HCT116 (cell line): Measurements from ENCODE around the gene DGAT2. TPM values are rescaled to one million over a fixed set of nuclear protein-coding genes. Genes with fewer than 3 reads are reported as not detected.

Experiments used
- ATAC-seq: fragments of 200-7000 bp; cut with Tn5 transposase; 2 replicates; pipeline ENCODE4 v1.9.1; 2020; ENCODE audit warnings: mild to moderate bottlenecking, moderate library complexity
- BruUV-seq: library from RNA; stranded (reverse); fragments of 400-500 nt; replicated peaks from 2 replicates; lab custom pipeline; 2021; lab: Mats Ljungman, UMichigan
- CTCF ChIA-PET: fragments of 300-600 bp; sonication (Branson Sonifier 250); formaldehyde crosslinking; loops from one replicate; lab custom pipeline; 2021; ENCODE audit warnings: antibody characterized with exemption; lab: Charles Lee
- POLR2A ChIA-PET: fragments of 300-600, 350-600 bp; sonication (Branson Sonifier 250); formaldehyde crosslinking; loops from one replicate; lab custom pipeline; 2021; ENCODE audit warnings: antibody characterized with exemption; lab: Charles Lee
- RAD21 ChIA-PET, 2 experiments: fragments of 300-600 bp; sonication (Branson Sonifier 250); formaldehyde crosslinking; loops; one replicate each; lab custom pipeline; 2023; ENCODE audit warnings: low total read pairs in 2 of 2; ENCODE audit not compliant: uncharacterized antibody in 2 of 2, unreplicated experiment in 2 of 2, low non-redundant PET in 1 of 2; lab: Charles Lee
- DNase-seq: peaks from one replicate; pipeline ENCODE4 v3.0.0-alpha.2; 2010; ENCODE audit warnings: low read depth, low spot score
- H2AFZ ChIP-seq: fragments of 200-600 bp; shearing (Covaris generic), sonication (generic); 2 replicates; pipeline ENCODE4 v1.6.1; 2017; ENCODE audit warnings: low read depth, mixed run types, mixed read lengths, antibody characterized with exemption, low read length; ENCODE audit not compliant: poor library complexity, severe bottlenecking
- H3K27ac ChIP-seq: 2 replicates; pipeline ENCODE4 v1.5.1; 2012; ENCODE audit warnings: low read depth, low read length
- H3K27me3 ChIP-seq: fragments of 200-600 bp; sonication (generic); 2 replicates; pipeline ENCODE4 v1.6.1; 2016; ENCODE audit warnings: mixed run types, low read length, mixed read lengths; ENCODE audit not compliant: insufficient read depth
- H3K36me3 ChIP-seq, 2 experiments: fragments of 200-500 bp in 1 of 2; fragments of 200-600 bp in 1 of 2; sonication (Bioruptor generic) in 1 of 2; sonication (generic) in 1 of 2; 2 replicates each; pipeline versions ENCODE4 v1.5.1 to v1.6.1; 2014 to 2016; ENCODE audit warnings: low read length in 2 of 2, inconsistent platforms in 1 of 2, mixed read lengths in 1 of 2, mixed run types in 1 of 2; ENCODE audit not compliant: insufficient read depth in 2 of 2, control insufficient read depth in 1 of 2
- H3K4me1 ChIP-seq, 2 experiments: fragments of 200-600 bp in 1 of 2; sonication (generic) in 1 of 2; 2 replicates each; pipeline versions ENCODE4 v1.5.1 to v1.6.1; 2012 to 2017; ENCODE audit warnings: low read length in 2 of 2, inconsistent platforms in 1 of 2, mild to moderate bottlenecking in 1 of 2, mixed read lengths in 1 of 2, mixed run types in 1 of 2, moderate library complexity in 1 of 2; ENCODE audit not compliant: insufficient read depth in 2 of 2, control insufficient read depth in 1 of 2
- H3K4me2 ChIP-seq: fragments of 200-600 bp; sonication (generic); 2 replicates; pipeline ENCODE4 v1.6.1; 2017; ENCODE audit warnings: mixed run types, low read length, mixed read lengths
- H3K4me3 ChIP-seq, 2 experiments: fragments of 200-600 bp in 1 of 2; sonication (generic) in 1 of 2; replicated peaks in 1 of 2; 2 replicates each; pipeline ENCODE4 v1.5.1; 2011 to 2016; ENCODE audit warnings: low read length in 2 of 2, control low read depth in 1 of 2, low read depth in 1 of 2, mild to moderate bottlenecking in 1 of 2, mixed read lengths in 1 of 2, mixed run types in 1 of 2
- H3K79me2 ChIP-seq: fragments of 200-600 bp; sonication (generic); 2 replicates; pipeline ENCODE4 v1.6.1; 2017; ENCODE audit warnings: mild to moderate bottlenecking, mixed run types, low read length, moderate library complexity, mixed read lengths; ENCODE audit not compliant: insufficient read depth
- H3K9ac ChIP-seq: fragments of 200-600 bp; sonication (generic); 2 replicates; pipeline ENCODE4 v1.6.1; 2016; ENCODE audit warnings: low read length, mixed read lengths
- H3K9me2 ChIP-seq: fragments of 200-600 bp; sonication (generic), shearing (Covaris generic); 2 replicates; pipeline ENCODE4 v1.6.1; 2017; ENCODE audit warnings: mixed run types, mild to moderate bottlenecking, moderate library complexity; ENCODE audit not compliant: insufficient read depth
- H3K9me3 ChIP-seq, 2 experiments: fragments of 200-500 bp in 1 of 2; fragments of 200-600 bp in 1 of 2; sonication (Bioruptor generic) in 1 of 2; sonication (generic) in 1 of 2; 2 replicates each; pipeline ENCODE4 v1.6.1; 2014 to 2017; ENCODE audit warnings: low read length in 2 of 2, mixed read lengths in 2 of 2, inconsistent platforms in 1 of 2, low read depth in 1 of 2, mild to moderate bottlenecking in 1 of 2, mixed run types in 1 of 2, moderate library complexity in 1 of 2; ENCODE audit not compliant: control insufficient read depth in 1 of 2, insufficient read depth in 1 of 2
- H4K20me1 ChIP-seq: fragments of 200-600 bp; sonication (generic), shearing (Covaris generic); 2 replicates; pipeline ENCODE4 v1.6.1; 2017; ENCODE audit warnings: mixed run types, mild to moderate bottlenecking, moderate library complexity; ENCODE audit not compliant: insufficient read depth
- CTCF ChIP-seq, 3 experiments: fragments of 200-600 bp in 1 of 3; sonication (generic) in 1 of 3; IDR thresholded peaks in 2 of 3; conservative IDR thresholded peaks in 1 of 3; 2 replicates each; pipeline ENCODE4 v1.5.1; 2012 to 2017; ENCODE audit warnings: low read depth in 2 of 3, low read length in 2 of 3, antibody characterized with exemption in 1 of 3, borderline replicate concordance in 1 of 3, control low read depth in 1 of 3, mild to moderate bottlenecking in 1 of 3, mixed read lengths in 1 of 3, mixed run types in 1 of 3, moderate library complexity in 1 of 3; ENCODE audit not compliant: insufficient read depth in 1 of 3
- EZH2 ChIP-seq: fragments of 200-600 bp; sonication (generic); IDR thresholded peaks from 2 replicates; pipeline ENCODE4 v1.6.1; 2017; ENCODE audit warnings: antibody characterized with exemption, mixed run types
- REST ChIP-seq: IDR thresholded peaks from 2 replicates; pipeline ENCODE4 v1.6.1; 2012; ENCODE audit warnings: low read depth
- intact Hi-C: fragments of 100-400 bp; cut with micrococcal nuclease; formaldehyde crosslinking; loops from 2 replicates; pipeline ENCODE4 v1.10.0; 2022
- total RNA-seq: library from RNA; stranded (reverse); gene quantifications from one replicate; pipeline ENCODE4 v1.2.1, GENCODE V29; 2021; ENCODE audit not compliant: unreplicated experiment

Gene DGAT2
- total RNA-seq, 1 experiment from 2014 or later: 2.4 TPM

GRCh38 chr11:75786101-75786736 is 17.6 kb downstream of the DGAT2 start:
- H3K27ac ChIP-seq: no peak overlapping the region
- BruUV-seq: no TSS peak
- ChIA-PET CTCF (no interaction called here), POLR2A (no interaction called here), RAD21 (no interaction called here)
- no peak overlapping the region for H3K4me3 ChIP-seq
- no peaks in the 10 kb centered on the region for H3K79me2 ChIP-seq
- ATAC-seq (no peak), DNase-seq (no peak)
- no peaks in the 10 kb centered on the region for H3K9me3 ChIP-seq
- no peak overlapping the region for H3K9ac ChIP-seq
- no peak overlapping the region for H3K4me2 ChIP-seq
- no peaks in the 10 kb centered on the region for H3K9me2 ChIP-seq
- TF ChIP-seq REST (no peak), CTCF (IDR thresholded peaks at IDR 0.05 in 2 of 3, conservative IDR thresholded peaks at IDR 0.05 in 1 of 3; ENCODE audit: borderline replicate concordance in 1 of 3, insufficient read depth in 1 of 3, low read depth in 2 of 3, low read length in 2 of 3) (no peak), EZH2 (no peak)
- TF ChIP-seq, all 23 proteins: peak for 0
- H3K4me1 ChIP-seq: peaks cover 0 to 7% of the 10 kb centered on the region in 2 experiments; a peak in 1 of 4 replicates
- H3K27me3 ChIP-seq: no peaks in the 10 kb centered on the region
- H4K20me1 ChIP-seq: no peaks in the 10 kb centered on the region
- H2AFZ ChIP-seq: no peak overlapping the region
- H3K36me3 ChIP-seq: no peaks in the 10 kb centered on the region
- intact Hi-C loops: no loop called here
